ENCODE measurements around the gene PSMD2.

Gene PSMD2

GRCh38 chr3:184341925-184342324 is 42.9 kb downstream of the PSMD2 start:
- DNase-seq, result no peak

GRCh38 chr3:184343200-184343876 is 44.3 kb downstream of the PSMD2 start:
- DNase-seq, result peak; percentile 35

- no peak for DNase-seq
Observed at GRCh38 chr3:184344579-184345316, 45.7 kb downstream of the PSMD2 start.

- peak; percentile 78 for DNase-seq
Observed at GRCh38 chr3:184345317-184346144, 46.5 kb downstream of the PSMD2 start.

- no peak for DNase-seq
Observed at GRCh38 chr3:184346480-184347190, 47.6 kb downstream of the PSMD2 start.

GRCh38 chr3:184347321-184348056 is 48.4 kb downstream of the PSMD2 start:
- no peak for DNase-seq

- no peak for DNase-seq
Observed at GRCh38 chr3:184348057-184348382, 49.0 kb downstream of the PSMD2 start.

- DNase-seq, result no peak
Observed at GRCh38 chr3:184349563-184350470, 50.8 kb downstream of the PSMD2 start.

- DNase-seq, result no peak
Observed at GRCh38 chr3:184350618-184351017, 51.6 kb downstream of the PSMD2 start.

GRCh38 chr3:184351511-184352148 is 52.6 kb downstream of the PSMD2 start:
- DNase-seq, result no peak

- no peak for DNase-seq
Observed at GRCh38 chr3:184352149-184352785, 53.2 kb downstream of the PSMD2 start.

GRCh38 chr3:184352897-184353545 is 54.0 kb downstream of the PSMD2 start:
- no peak for DNase-seq

- no peak for DNase-seq
Observed at GRCh38 chr3:184353546-184353941, 54.5 kb downstream of the PSMD2 start.

GRCh38 chr3:184354121-184354728 is 55.2 kb downstream of the PSMD2 start:
- DNase-seq, result peak; percentile 31

GRCh38 chr3:184354754-184355153 is 55.7 kb downstream of the PSMD2 start:
- no peak for DNase-seq

GRCh38 chr3:184355261-184356040 is 56.4 kb downstream of the PSMD2 start:
- DNase-seq, result no peak

- DNase-seq, result no peak
Observed at GRCh38 chr3:184357248-184358123, 58.4 kb downstream of the PSMD2 start.

Data from fibroblast of skin of back (primary cell).